ENCODE results near the gene PYROXD2.

PYROXD2 gene

GRCh38 chr10:98374217-98374985 is 40.6 kb downstream of the PYROXD2 start:
- Histone ChIP-seq H3K4me1 (ENCODE audit: insufficient read depth, low read length) (no peaks in the 10 kb centered on the region), H3K9me3 (ENCODE audit: insufficient read depth, low read length, severe bottlenecking) (no peaks in the 10 kb centered on the region), H3K9ac (ENCODE audit: low read depth, low read length) (no peak overlapping the region), H3K79me2 (ENCODE audit: insufficient read depth, low read length) (no peaks in the 10 kb centered on the region), H3K27ac (ENCODE audit: low read length) (no peak overlapping the region), H3K36me3 (ENCODE audit: insufficient read depth, low read length) (no peaks in the 10 kb centered on the region), H3K27me3 (ENCODE audit: insufficient read depth, low read length, poor library complexity) (peaks cover 33% of the 10 kb centered on the region), H3K4me2 (ENCODE audit: insufficient read depth, low read length) (no peak overlapping the region), H4K20me1 (ENCODE audit: insufficient read depth, low read length) (no peaks in the 10 kb centered on the region; the same call in 1 of the 2 replicates), H3K4me3 (ENCODE audit: low read depth in 1 of 2, low read length in 2 of 2) (no peak overlapping the region), H2AFZ (ENCODE audit: low read depth, low read length) (no peak overlapping the region)
- TF ChIP-seq, protein P1, sequence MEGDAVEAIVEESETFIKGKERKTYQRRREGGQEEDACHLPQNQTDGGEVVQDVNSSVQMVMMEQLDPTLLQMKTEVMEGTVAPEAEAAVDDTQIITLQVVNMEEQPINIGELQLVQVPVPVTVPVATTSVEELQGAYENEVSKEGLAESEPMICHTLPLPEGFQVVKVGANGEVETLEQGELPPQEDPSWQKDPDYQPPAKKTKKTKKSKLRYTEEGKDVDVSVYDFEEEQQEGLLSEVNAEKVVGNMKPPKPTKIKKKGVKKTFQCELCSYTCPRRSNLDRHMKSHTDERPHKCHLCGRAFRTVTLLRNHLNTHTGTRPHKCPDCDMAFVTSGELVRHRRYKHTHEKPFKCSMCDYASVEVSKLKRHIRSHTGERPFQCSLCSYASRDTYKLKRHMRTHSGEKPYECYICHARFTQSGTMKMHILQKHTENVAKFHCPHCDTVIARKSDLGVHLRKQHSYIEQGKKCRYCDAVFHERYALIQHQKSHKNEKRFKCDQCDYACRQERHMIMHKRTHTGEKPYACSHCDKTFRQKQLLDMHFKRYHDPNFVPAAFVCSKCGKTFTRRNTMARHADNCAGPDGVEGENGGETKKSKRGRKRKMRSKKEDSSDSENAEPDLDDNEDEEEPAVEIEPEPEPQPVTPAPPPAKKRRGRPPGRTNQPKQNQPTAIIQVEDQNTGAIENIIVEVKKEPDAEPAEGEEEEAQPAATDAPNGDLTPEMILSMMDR (IDR thresholded peaks at IDR 0.05; ENCODE audit: borderline replicate concordance, extremely low read depth, low read length, poor library complexity, severe bottlenecking): no peak
- no peak for TF ChIP-seq EZH2 (IDR thresholded peaks at IDR 0.05; ENCODE audit: borderline replicate concordance, low read depth, low read length, severe bottlenecking)
- ATAC-seq (ENCODE audit: insufficient read depth, low read depth) (no peak), DNase-seq (no peak)

DNA sequence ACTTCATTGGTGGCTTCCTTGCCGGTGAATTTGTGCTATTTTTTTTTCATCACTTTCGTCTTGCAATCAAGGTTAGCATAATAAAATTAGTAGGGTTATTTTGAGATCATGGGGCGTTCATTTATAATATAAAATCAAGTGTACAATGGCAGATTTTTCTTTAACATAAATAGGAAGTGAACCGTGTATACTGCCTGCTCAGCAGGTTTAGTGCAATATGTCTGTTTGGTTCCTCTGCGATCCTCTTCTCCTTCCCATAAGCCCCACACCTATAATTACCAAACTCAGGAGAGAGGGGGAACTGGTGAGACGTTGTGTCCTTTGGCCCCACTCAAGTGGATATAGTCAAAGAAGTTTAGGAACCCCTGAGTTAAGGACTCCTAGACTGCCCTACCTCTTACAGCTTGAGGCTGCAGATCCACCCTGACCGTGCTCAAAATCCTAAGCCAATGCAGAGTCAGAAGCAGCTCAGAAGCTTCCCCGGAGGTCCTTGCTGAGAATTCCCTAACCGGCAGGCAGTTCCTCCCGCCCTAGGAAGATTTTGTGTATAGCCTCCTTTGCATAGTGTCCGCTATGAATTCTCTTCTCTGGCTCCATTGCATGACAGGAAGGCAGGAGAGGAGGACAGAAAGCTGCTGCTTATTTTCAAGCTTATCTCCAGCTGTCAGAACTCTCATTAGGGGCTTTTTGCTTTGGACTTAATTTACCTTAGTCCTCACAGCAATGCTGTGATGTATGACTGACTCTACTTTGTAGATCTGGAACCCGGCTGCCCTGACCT is 41.5 kb downstream of the PYROXD2 start:
- Histone ChIP-seq H3K4me2 (ENCODE audit: insufficient read depth, low read length) (no peak overlapping the region), H3K4me1 (ENCODE audit: insufficient read depth, low read length) (no peaks in the 10 kb centered on the region), H3K9ac (ENCODE audit: low read depth, low read length) (no peak overlapping the region), H3K4me3 (ENCODE audit: low read depth in 1 of 2, low read length in 2 of 2) (no peak overlapping the region), H4K20me1 (ENCODE audit: insufficient read depth, low read length) (no peaks in the 10 kb centered on the region; the same call in 1 of the 2 replicates), H2AFZ (ENCODE audit: low read depth, low read length) (no peak overlapping the region), H3K27ac (ENCODE audit: low read length) (no peak overlapping the region), H3K27me3 (ENCODE audit: insufficient read depth, low read length, poor library complexity) (peaks cover 33% of the 10 kb centered on the region), H3K79me2 (ENCODE audit: insufficient read depth, low read length) (no peaks in the 10 kb centered on the region), H3K9me3 (ENCODE audit: insufficient read depth, low read length, severe bottlenecking) (no peaks in the 10 kb centered on the region), H3K36me3 (ENCODE audit: insufficient read depth, low read length) (no peaks in the 10 kb centered on the region)
- DNase-seq: no peak
- no peak for ATAC-seq (ENCODE audit: insufficient read depth, low read depth)
- no peak for TF ChIP-seq EZH2 (IDR thresholded peaks at IDR 0.05; ENCODE audit: borderline replicate concordance, low read depth, low read length, severe bottlenecking)
- TF ChIP-seq, protein P1 (IDR thresholded peaks at IDR 0.05; ENCODE audit: borderline replicate concordance, extremely low read depth, low read length, poor library complexity, severe bottlenecking): no peak

GRCh38 chr10:98370831-98371820 is 43.9 kb downstream of the PYROXD2 start:
- H3K4me3 ChIP-seq (ENCODE audit: low read depth in 1 of 2, low read length in 2 of 2): no peak overlapping the region
- no peaks in the 10 kb centered on the region for H3K4me1 ChIP-seq (ENCODE audit: insufficient read depth, low read length)
- no peaks in the 10 kb centered on the region for H3K9me3 ChIP-seq (ENCODE audit: insufficient read depth, low read length, severe bottlenecking)
- no peak overlapping the region for H3K27ac ChIP-seq (ENCODE audit: low read length)
- H3K79me2 ChIP-seq (ENCODE audit: insufficient read depth, low read length): no peaks in the 10 kb centered on the region
- no peak overlapping the region for H3K9ac ChIP-seq (ENCODE audit: low read depth, low read length)
- H3K27me3 ChIP-seq (ENCODE audit: insufficient read depth, low read length, poor library complexity): peaks cover 28% of the 10 kb centered on the region
- no peak overlapping the region for H2AFZ ChIP-seq (ENCODE audit: low read depth, low read length)
- DNase-seq (no peak), ATAC-seq (ENCODE audit: insufficient read depth, low read depth) (no peak)
- H4K20me1 ChIP-seq (ENCODE audit: insufficient read depth, low read length): no peaks in the 10 kb centered on the region; the same call in 1 of the 2 replicates
- H3K4me2 ChIP-seq (ENCODE audit: insufficient read depth, low read length): no peak overlapping the region
- no peaks in the 10 kb centered on the region for H3K36me3 ChIP-seq (ENCODE audit: insufficient read depth, low read length)
- TF ChIP-seq EZH2 (IDR thresholded peaks at IDR 0.05; ENCODE audit: borderline replicate concordance, low read depth, low read length, severe bottlenecking): no peak
- TF ChIP-seq, protein P1 (IDR thresholded peaks at IDR 0.05; ENCODE audit: borderline replicate concordance, extremely low read depth, low read length, poor library complexity, severe bottlenecking): no peak
